OCI-LY3 (cell line): Measurements from ENCODE around the gene GPR156.

ENCODE experiments used
- CTCF ChIP-seq: fragments of 200-600, 300-600 bp; sonication (generic); IDR thresholded peaks from 2 replicates; pipeline ENCODE4 v1.5.1; 2014; ENCODE audit warnings: antibody characterized with exemption, low read length, low read depth
- EZH2phosphoT487 ChIP-seq: fragments of 200-600 bp; shearing (Covaris generic); IDR thresholded peaks from 2 replicates; pipeline ENCODE4 v1.6.1; 2018; ENCODE audit warnings: antibody characterized with exemption, mixed run types, low read depth

- TF ChIP-seq CTCF, result no peak
- no peak for TF ChIP-seq EZH2phosphoT487
Measured at GRCh38 chr3:120119846-120120510, 165.0 kb downstream of the GPR156 start.
